ENCODE data around the gene NIM1K.

NIM1K gene

DNA sequence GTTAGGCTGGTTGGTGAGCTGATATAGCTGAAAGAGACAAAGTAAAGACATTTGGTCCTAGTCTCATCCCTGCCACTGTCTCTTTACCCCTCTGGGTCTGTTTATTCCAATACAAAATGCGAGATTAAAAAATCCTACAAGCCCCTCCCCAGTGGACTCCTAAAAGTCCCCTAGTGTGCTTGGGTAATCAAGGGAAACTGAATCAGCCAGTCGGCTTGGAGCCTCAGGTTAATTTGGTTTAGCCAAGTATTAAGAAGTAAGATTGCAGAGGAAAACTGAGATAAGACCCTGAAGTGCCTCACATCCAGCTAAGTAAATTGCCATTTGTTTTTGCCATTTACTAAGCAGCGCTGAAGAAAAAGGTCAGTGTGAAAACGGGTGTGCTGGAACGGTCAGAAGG, 10.4 kb downstream of the NIM1K start:
- TF ChIP-seq ZNF565 (CRISPR knock-in tag; conservative IDR thresholded peaks at IDR 0.05; ENCODE audit: low read depth) (no peak), ZNF8 (CRISPR knock-in tag; IDR thresholded peaks at IDR 0.05) (no peak), ZNF70 (CRISPR knock-in tag; IDR thresholded peaks at IDR 0.05) (no peak), BACH2 (CRISPR knock-in tag; IDR thresholded peaks at IDR 0.05; ENCODE audit: borderline replicate concordance) (no peak), TOX (CRISPR knock-in tag; IDR thresholded peaks at IDR 0.05; ENCODE audit: borderline replicate concordance) (no peak), GLIS3 (CRISPR knock-in tag; IDR thresholded peaks at IDR 0.05) (no peak), TCF4 (CRISPR knock-in tag; IDR thresholded peaks at IDR 0.05; ENCODE audit: borderline replicate concordance) (no peak), OSR1 (CRISPR knock-in tag; IDR thresholded peaks at IDR 0.05) (no peak), ZFP3 (CRISPR knock-in tag; IDR thresholded peaks at IDR 0.05) (no peak), SNAI2 (CRISPR knock-in tag; IDR thresholded peaks at IDR 0.05) (no peak), PPARA (CRISPR knock-in tag; IDR thresholded peaks at IDR 0.05; ENCODE audit: borderline replicate concordance) (no peak), ISL1 (CRISPR knock-in tag; IDR thresholded peaks at IDR 0.05) (no peak), ARNTL (CRISPR knock-in tag; IDR thresholded peaks at IDR 0.05; ENCODE audit: borderline replicate concordance, low read depth) (no peak), ESRRG (CRISPR knock-in tag; IDR thresholded peaks at IDR 0.05) (no peak), RARB (CRISPR knock-in tag; IDR thresholded peaks at IDR 0.05) (no peak), ZFP30 (CRISPR knock-in tag; IDR thresholded peaks at IDR 0.05) (no peak)
- TF ChIP-seq, protein P1, sequence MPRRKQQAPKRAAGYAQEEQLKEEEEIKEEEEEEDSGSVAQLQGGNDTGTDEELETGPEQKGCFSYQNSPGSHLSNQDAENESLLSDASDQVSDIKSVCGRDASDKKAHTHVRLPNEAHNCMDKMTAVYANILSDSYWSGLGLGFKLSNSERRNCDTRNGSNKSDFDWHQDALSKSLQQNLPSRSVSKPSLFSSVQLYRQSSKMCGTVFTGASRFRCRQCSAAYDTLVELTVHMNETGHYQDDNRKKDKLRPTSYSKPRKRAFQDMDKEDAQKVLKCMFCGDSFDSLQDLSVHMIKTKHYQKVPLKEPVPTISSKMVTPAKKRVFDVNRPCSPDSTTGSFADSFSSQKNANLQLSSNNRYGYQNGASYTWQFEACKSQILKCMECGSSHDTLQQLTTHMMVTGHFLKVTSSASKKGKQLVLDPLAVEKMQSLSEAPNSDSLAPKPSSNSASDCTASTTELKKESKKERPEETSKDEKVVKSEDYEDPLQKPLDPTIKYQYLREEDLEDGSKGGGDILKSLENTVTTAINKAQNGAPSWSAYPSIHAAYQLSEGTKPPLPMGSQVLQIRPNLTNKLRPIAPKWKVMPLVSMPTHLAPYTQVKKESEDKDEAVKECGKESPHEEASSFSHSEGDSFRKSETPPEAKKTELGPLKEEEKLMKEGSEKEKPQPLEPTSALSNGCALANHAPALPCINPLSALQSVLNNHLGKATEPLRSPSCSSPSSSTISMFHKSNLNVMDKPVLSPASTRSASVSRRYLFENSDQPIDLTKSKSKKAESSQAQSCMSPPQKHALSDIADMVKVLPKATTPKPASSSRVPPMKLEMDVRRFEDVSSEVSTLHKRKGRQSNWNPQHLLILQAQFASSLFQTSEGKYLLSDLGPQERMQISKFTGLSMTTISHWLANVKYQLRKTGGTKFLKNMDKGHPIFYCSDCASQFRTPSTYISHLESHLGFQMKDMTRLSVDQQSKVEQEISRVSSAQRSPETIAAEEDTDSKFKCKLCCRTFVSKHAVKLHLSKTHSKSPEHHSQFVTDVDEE (CRISPR knock-in tag; IDR thresholded peaks at IDR 0.05) = no peak
- TF ChIP-seq, protein P2, sequence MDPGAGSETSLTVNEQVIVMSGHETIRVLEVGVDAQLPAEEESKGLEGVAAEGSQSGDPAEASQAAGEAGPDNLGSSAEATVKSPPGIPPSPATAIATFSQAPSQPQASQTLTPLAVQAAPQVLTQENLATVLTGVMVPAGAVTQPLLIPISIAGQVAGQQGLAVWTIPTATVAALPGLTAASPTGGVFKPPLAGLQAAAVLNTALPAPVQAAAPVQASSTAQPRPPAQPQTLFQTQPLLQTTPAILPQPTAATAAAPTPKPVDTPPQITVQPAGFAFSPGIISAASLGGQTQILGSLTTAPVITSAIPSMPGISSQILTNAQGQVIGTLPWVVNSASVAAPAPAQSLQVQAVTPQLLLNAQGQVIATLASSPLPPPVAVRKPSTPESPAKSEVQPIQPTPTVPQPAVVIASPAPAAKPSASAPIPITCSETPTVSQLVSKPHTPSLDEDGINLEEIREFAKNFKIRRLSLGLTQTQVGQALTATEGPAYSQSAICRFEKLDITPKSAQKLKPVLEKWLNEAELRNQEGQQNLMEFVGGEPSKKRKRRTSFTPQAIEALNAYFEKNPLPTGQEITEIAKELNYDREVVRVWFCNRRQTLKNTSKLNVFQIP (CRISPR knock-in tag; IDR thresholded peaks at IDR 0.05; ENCODE audit: borderline replicate concordance, low read depth) = no peak
- TF ChIP-seq, protein P3, sequence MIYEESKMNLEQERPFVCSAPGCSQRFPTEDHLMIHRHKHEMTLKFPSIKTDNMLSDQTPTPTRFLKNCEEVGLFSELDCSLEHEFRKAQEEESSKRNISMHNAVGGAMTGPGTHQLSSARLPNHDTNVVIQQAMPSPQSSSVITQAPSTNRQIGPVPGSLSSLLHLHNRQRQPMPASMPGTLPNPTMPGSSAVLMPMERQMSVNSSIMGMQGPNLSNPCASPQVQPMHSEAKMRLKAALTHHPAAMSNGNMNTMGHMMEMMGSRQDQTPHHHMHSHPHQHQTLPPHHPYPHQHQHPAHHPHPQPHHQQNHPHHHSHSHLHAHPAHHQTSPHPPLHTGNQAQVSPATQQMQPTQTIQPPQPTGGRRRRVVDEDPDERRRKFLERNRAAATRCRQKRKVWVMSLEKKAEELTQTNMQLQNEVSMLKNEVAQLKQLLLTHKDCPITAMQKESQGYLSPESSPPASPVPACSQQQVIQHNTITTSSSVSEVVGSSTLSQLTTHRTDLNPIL (CRISPR knock-in tag; IDR thresholded peaks at IDR 0.05; ENCODE audit: low read depth) = no peak

DNA sequence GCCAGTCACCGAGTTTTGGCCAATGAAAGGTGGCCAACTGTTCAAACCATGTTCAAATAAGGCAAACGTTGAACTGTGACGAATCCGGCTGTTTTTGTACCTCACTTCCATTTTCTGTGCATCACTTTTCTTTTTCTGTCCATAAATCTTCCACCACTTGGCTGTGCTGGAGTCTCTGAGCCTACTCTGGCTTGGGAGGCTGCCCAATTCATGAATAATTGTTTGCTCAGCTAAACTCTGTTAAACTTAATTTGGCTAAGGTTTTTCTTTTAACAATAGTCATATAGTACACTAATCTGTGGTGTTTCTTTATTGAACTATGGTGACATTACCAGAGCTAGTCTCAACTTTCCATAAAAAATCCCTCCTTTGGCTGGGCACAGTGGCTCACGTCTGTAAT, 11.3 kb downstream of the NIM1K start:
- ATAC-seq = no peak
- TF ChIP-seq BACH2 (CRISPR knock-in tag; IDR thresholded peaks at IDR 0.05; ENCODE audit: borderline replicate concordance) (no peak), SNAI2 (CRISPR knock-in tag; IDR thresholded peaks at IDR 0.05) (no peak), RARB (CRISPR knock-in tag; IDR thresholded peaks at IDR 0.05) (no peak), CSDC2 (CRISPR knock-in tag; IDR thresholded peaks at IDR 0.05) (no peak), TOX (CRISPR knock-in tag; IDR thresholded peaks at IDR 0.05; ENCODE audit: borderline replicate concordance) (no peak), ISL1 (CRISPR knock-in tag; IDR thresholded peaks at IDR 0.05) (no peak), ZC3H10 (CRISPR knock-in tag; IDR thresholded peaks at IDR 0.05) (no peak), ARNTL (CRISPR knock-in tag; IDR thresholded peaks at IDR 0.05; ENCODE audit: borderline replicate concordance, low read depth) (no peak), TCF4 (CRISPR knock-in tag; IDR thresholded peaks at IDR 0.05; ENCODE audit: borderline replicate concordance) (no peak), ZNF70 (CRISPR knock-in tag; IDR thresholded peaks at IDR 0.05) (no peak), ZNF565 (CRISPR knock-in tag; conservative IDR thresholded peaks at IDR 0.05; ENCODE audit: low read depth) (no peak)
- TF ChIP-seq, protein P4, sequence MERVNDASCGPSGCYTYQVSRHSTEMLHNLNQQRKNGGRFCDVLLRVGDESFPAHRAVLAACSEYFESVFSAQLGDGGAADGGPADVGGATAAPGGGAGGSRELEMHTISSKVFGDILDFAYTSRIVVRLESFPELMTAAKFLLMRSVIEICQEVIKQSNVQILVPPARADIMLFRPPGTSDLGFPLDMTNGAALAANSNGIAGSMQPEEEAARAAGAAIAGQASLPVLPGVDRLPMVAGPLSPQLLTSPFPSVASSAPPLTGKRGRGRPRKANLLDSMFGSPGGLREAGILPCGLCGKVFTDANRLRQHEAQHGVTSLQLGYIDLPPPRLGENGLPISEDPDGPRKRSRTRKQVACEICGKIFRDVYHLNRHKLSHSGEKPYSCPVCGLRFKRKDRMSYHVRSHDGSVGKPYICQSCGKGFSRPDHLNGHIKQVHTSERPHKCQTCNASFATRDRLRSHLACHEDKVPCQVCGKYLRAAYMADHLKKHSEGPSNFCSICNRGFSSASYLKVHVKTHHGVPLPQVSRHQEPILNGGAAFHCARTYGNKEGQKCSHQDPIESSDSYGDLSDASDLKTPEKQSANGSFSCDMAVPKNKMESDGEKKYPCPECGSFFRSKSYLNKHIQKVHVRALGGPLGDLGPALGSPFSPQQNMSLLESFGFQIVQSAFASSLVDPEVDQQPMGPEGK (CRISPR knock-in tag; IDR thresholded peaks at IDR 0.05; ENCODE audit: borderline replicate concordance) = no peak
- TF ChIP-seq, protein P1 (CRISPR knock-in tag; IDR thresholded peaks at IDR 0.05) = no peak
- TF ChIP-seq, protein P3 (CRISPR knock-in tag; IDR thresholded peaks at IDR 0.05; ENCODE audit: low read depth) = no peak

More for the DNA sequence above, 10.4 kb downstream of the NIM1K start:
- no peak for ATAC-seq
